ENCODE measurements around the gene TENT4B. TPM values are rescaled to one million over a fixed set of nuclear protein-coding genes. Genes with fewer than 3 reads are reported as not detected.

Gene TENT4B
- total RNA-seq, 4 donors from 2014 or later, result 5.9 to 24.7 (median 12.7) TPM

GRCh38 chr16:50224286-50224685 lies 71.2 kb downstream of the TENT4B start:
- H3K4me3 ChIP-seq, result no peak overlapping the region

DNA sequence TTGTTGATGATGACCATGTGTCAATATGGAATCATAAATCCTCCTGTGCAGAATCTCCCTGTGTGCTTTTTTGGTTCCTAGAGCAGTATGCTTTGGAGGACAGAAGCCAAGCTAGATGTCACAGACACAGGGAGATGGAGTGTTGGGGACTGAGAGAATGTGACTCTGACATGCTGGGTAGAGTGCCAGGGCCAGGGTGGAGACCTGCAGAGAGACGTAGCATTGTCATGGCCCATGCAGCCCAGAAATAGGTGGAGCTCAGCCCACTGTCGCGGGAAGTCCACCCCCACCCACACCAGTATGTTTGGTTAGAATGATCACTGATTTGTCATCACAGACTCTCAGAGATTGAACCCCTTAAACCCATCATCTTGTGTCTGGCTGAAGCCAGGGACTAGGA lies 74.0 kb downstream of the TENT4B start:
- Histone ChIP-seq H3K27ac (no peak overlapping the region), H3K4me1 (no peaks in the 10 kb centered on the region), H3K36me3 (no peaks in the 10 kb centered on the region), H3K4me3 (no peak overlapping the region), H3K9me3 (no peaks in the 10 kb centered on the region), H3K27me3 (no peaks in the 10 kb centered on the region)
- intact Hi-C loops (cut with DNase I; ENCODE audit: low total_unique reads), result no loop called here
- TF ChIP-seq POLR2A (IDR thresholded peaks at IDR 0.05) (no peak), CTCF (IDR thresholded peaks at IDR 0.05) (no peak)
- no peak for DNase-seq

More at GRCh38 chr16:50224286-50224685, 71.2 kb downstream of the TENT4B start:
- Histone ChIP-seq H3K4me1 (no peaks in the 10 kb centered on the region), H3K27me3 (no peaks in the 10 kb centered on the region), H3K36me3 (no peaks in the 10 kb centered on the region), H3K9me3 (no peaks in the 10 kb centered on the region), H3K27ac (no peak overlapping the region)
- no peak for DNase-seq
- no peak for TF ChIP-seq POLR2A (IDR thresholded peaks at IDR 0.05)
- intact Hi-C loops (cut with DNase I; ENCODE audit: low total_unique reads), result no loop called here

GRCh38 chr16:50227665-50228064 lies 74.6 kb downstream of the TENT4B start:
- Histone ChIP-seq H3K36me3 (no peaks in the 10 kb centered on the region), H3K4me1 (no peaks in the 10 kb centered on the region), H3K27ac (no peak overlapping the region), H3K9me3 (no peaks in the 10 kb centered on the region), H3K4me3 (no peak overlapping the region), H3K27me3 (no peaks in the 10 kb centered on the region)
- TF ChIP-seq POLR2A (IDR thresholded peaks at IDR 0.05) (no peak), CTCF (IDR thresholded peaks at IDR 0.05) (no peak)
- intact Hi-C loops (cut with DNase I; ENCODE audit: low total_unique reads), result no loop called here
- DNase-seq, result no peak

GRCh38 chr16:50228364-50228868 lies 75.3 kb downstream of the TENT4B start:
- no peak for TF ChIP-seq POLR2A (IDR thresholded peaks at IDR 0.05)
- TF ChIP-seq CTCF (IDR thresholded peaks at IDR 0.05), result no peak
- Histone ChIP-seq H3K36me3 (no peaks in the 10 kb centered on the region), H3K9me3 (no peaks in the 10 kb centered on the region), H3K27ac (no peak overlapping the region), H3K27me3 (no peaks in the 10 kb centered on the region), H3K4me1 (no peaks in the 10 kb centered on the region), H3K4me3 (no peak overlapping the region)
- intact Hi-C loops (cut with DNase I; ENCODE audit: low total_unique reads), result no loop called here
- DNase-seq, result no peak

- no peaks in the 10 kb centered on the region for H3K36me3 ChIP-seq
- H3K4me3 ChIP-seq, result no peak overlapping the region
- no peak overlapping the region for H3K27ac ChIP-seq
- H3K9me3 ChIP-seq, result no peaks in the 10 kb centered on the region
- no peaks in the 10 kb centered on the region for H3K27me3 ChIP-seq
- H3K4me1 ChIP-seq, result no peaks in the 10 kb centered on the region
- intact Hi-C loops (cut with DNase I; ENCODE audit: low total_unique reads), result no loop called here
- no peak for DNase-seq
- TF ChIP-seq CTCF (IDR thresholded peaks at IDR 0.05) (no peak), POLR2A (IDR thresholded peaks at IDR 0.05) (no peak)
Observed at GRCh38 chr16:50229149-50229726, 76.1 kb downstream of the TENT4B start.
